Measurements from ENCODE around the gene KIF1B. TPM values are rescaled to one million over a fixed set of nuclear protein-coding genes. Genes with fewer than 3 reads are reported as not detected.

KIF1B gene
- total RNA-seq, 4 donors from 2014 or later = 45.7 to 63.5 (median 52.1) TPM

GRCh38 chr1:10210841-10211804 lies 753 bp downstream of the KIF1B start:
- DNase-seq (ENCODE audit: low spot score) (peak; percentile 83), ATAC-seq (ENCODE audit: low FRiP score) (peak; percentile 63)
- no peak for TF ChIP-seq CTCF (IDR thresholded peaks at IDR 0.05)

- DNase-seq (ENCODE audit: low spot score) (no peak), ATAC-seq (ENCODE audit: low FRiP score) (peak; percentile 9)
- no peak for TF ChIP-seq CTCF (IDR thresholded peaks at IDR 0.05)
Measured at GRCh38 chr1:10211805-10212410, 1.5 kb downstream of the KIF1B start.

GRCh38 chr1:10212476-10212875 lies 2.1 kb downstream of the KIF1B start:
- TF ChIP-seq CTCF (IDR thresholded peaks at IDR 0.05) = no peak
- DNase-seq (ENCODE audit: low spot score) (no peak), ATAC-seq (ENCODE audit: low FRiP score) (no peak)

GRCh38 chr1:10213186-10213705 lies 2.9 kb downstream of the KIF1B start:
- ATAC-seq (ENCODE audit: low FRiP score) = no peak
- TF ChIP-seq CTCF (IDR thresholded peaks at IDR 0.05) = no peak
- DNase-seq (ENCODE audit: low spot score) = no peak

GRCh38 chr1:10216090-10216749 lies 5.8 kb downstream of the KIF1B start:
- ATAC-seq (ENCODE audit: low FRiP score) = no peak
- TF ChIP-seq CTCF (IDR thresholded peaks at IDR 0.05) = no peak
- no peak for DNase-seq (ENCODE audit: low spot score)

- ATAC-seq (ENCODE audit: low FRiP score) (peak; percentile 22), DNase-seq (ENCODE audit: low spot score) (no peak)
- no peak for TF ChIP-seq CTCF (IDR thresholded peaks at IDR 0.05)
Measured at GRCh38 chr1:10217748-10218441, 7.5 kb downstream of the KIF1B start.

Data from omental fat pad (tissue), 4 donors.